ENCODE results near the gene ULK1. TPM values are rescaled to one million over a fixed set of nuclear protein-coding genes. Genes with fewer than 3 reads are reported as not detected.

ULK1 gene
- total RNA-seq, 2 experiments from 2014 or later: 85.0 to 91.6 TPM

GRCh38 chr12:131928711-131929580 is 34.5 kb downstream of the ULK1 start, which contains the start of gene PUS1:
Gene PUS1, plus strand, starts transcription at chr12:131929276. Its CDS starts 447 bp downstream, at chr12:131929723.
- Mint-ChIP-seq H3K27me3 (no peaks in the 10 kb centered on the region), H3K36me3 (ENCODE audit: low read depth) (peaks cover 30% of the 10 kb centered on the region), H3K27ac (peak within 1 kb of the TSS; percentile 82), H3K4me1 (ENCODE audit: low read depth) (peaks cover 35% of the 10 kb centered on the region), H3K4me3 (peak within 1 kb of the TSS; percentile 97), H3K9me3 (no peaks in the 10 kb centered on the region)
- TF ChIP-seq CTCF (IDR thresholded peaks at IDR 0.05): no peak
- ChIA-PET POLR2A (interaction anchor here (0.8 to 1.7 kb wide), 4 partner anchors 21 to 218 kb away, joined by 3 to 10 read pairs (median 6); partner anchors contain the start of genes EP400 and SFSWAP), CTCF (interaction anchor here (0.7 to 4.4 kb wide), 2 partner anchors 21 to 103 kb away, joined by 5 to 19 read pairs; partner anchors contain the start of gene EP400)
- DNase-seq (peak; percentile 87 to 97 (median 92)), ATAC-seq (ENCODE audit: poor library complexity) (peak; percentile 84)
- intact Hi-C loops (cut with DNase I, micrococcal nuclease): loop anchor here (1.0 to 2.0 kb wide), 3 partner anchors 20 to 34 kb away; partner anchors contain the start of genes EP400 (in 1 of the 2) and ULK1 (in 1 of the 2)
- Histone ChIP-seq H3K36me3 (ENCODE audit: insufficient read depth, low read length) (peaks cover 24% of the 10 kb centered on the region), H3K4me3 (ENCODE audit: low read length) (peak within 1 kb of the TSS; percentile 96), H3K27ac (ENCODE audit: low read depth in 1 of 2, low read length in 2 of 2) (peak within 1 kb of the TSS; percentile 55 to 61), H3K4me1 (ENCODE audit: insufficient read depth, low read length) (peaks cover 28% of the 10 kb centered on the region), H3K9me3 (ENCODE audit: control insufficient read depth in 1 of 2, insufficient read depth in 1 of 2, low read length in 2 of 2) (no peaks in the 10 kb centered on the region), H3K27me3 (ENCODE audit: control insufficient read depth in 1 of 2, insufficient read depth in 2 of 2, low read length in 2 of 2) (no peaks in the 10 kb centered on the region)

- ChIA-PET CTCF (interaction anchor here (4.4 kb wide), 1 partner anchor 20 kb away, joined by 19 read pairs; the partner anchor contains the start of gene EP400), POLR2A (interaction anchor here (0.5 to 1.7 kb wide), 4 partner anchors 9 to 219 kb away, joined by 3 to 8 read pairs (median 4); partner anchors contain the start of genes EP400 and SFSWAP)
- H3K9me3 ChIP-seq (ENCODE audit: control insufficient read depth in 1 of 2, insufficient read depth in 1 of 2, low read length in 2 of 2): no peaks in the 10 kb centered on the region
- TF ChIP-seq CTCF (IDR thresholded peaks at IDR 0.05): no peak
- ATAC-seq (ENCODE audit: poor library complexity) (peak; percentile 19), DNase-seq (peak in 10 of 14 experiments; percentile 12 to 58 (median 22))
- no peaks in the 10 kb centered on the region for H3K27me3 ChIP-seq (ENCODE audit: control insufficient read depth in 1 of 2, insufficient read depth in 2 of 2, low read length in 2 of 2)
- no peaks in the 10 kb centered on the region for H3K27me3 Mint-ChIP-seq
- H3K36me3 Mint-ChIP-seq (ENCODE audit: low read depth): peaks cover 38% of the 10 kb centered on the region
- no peaks in the 10 kb centered on the region for H3K9me3 Mint-ChIP-seq
- peak overlapping the region; percentile 82 for H3K27ac Mint-ChIP-seq
- H3K27ac ChIP-seq (ENCODE audit: low read depth in 1 of 2, low read length in 2 of 2): peak overlapping the region; percentile 55 to 61
- intact Hi-C loops (cut with DNase I, micrococcal nuclease): loop anchor here (1.0 to 10.0 kb wide), 5 partner anchors 18 to 1055 kb away; partner anchors contain the start of genes EP400 (in 1 of the 2), RAN (in 1 of the 2) and ULK1 (in 1 of the 2)
- H3K4me1 ChIP-seq (ENCODE audit: insufficient read depth, low read length): peaks cover 28% of the 10 kb centered on the region
- H3K36me3 ChIP-seq (ENCODE audit: insufficient read depth, low read length): peaks cover 32% of the 10 kb centered on the region
- peak overlapping the region; percentile 96 for H3K4me3 ChIP-seq (ENCODE audit: low read length)
- peaks cover 30% of the 10 kb centered on the region for H3K4me1 Mint-ChIP-seq (ENCODE audit: low read depth)
- H3K4me3 Mint-ChIP-seq: peak overlapping the region; percentile 97
These were observed 35.4 kb downstream of the ULK1 start for GRCh38 chr12:131929581-131930456.
